DMS114 treated with DMSO at 0.1 percent for 48 hours (cell line): ENCODE results near the gene NPAS2.

Experiments
- DNase-seq: peaks from one replicate; lab custom pipeline; 2025; ENCODE audit not compliant: unreplicated experiment; lab: John Stamatoyannopoulos, UW

The NPAS2 gene

DNA sequence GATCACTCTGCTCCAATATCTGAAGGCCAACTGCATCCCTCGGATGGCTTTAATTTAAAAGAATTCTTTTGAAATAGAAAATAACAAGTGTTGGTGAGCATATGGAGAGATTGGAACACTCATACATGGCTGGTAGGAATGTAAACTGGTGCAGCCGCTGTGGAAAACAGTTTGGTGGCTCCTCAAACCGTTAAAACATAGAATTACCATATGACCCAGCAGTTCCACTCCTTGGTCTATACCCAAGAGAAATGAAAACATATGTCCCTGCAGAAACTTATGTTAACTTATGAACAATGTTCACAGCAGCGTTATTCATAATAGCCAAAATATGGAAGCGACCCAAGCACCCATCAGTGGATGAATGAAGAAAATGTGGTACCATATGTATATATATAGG lies 60.1 kb downstream of the NPAS2 start:
- DNase-seq = no peak

DNA sequence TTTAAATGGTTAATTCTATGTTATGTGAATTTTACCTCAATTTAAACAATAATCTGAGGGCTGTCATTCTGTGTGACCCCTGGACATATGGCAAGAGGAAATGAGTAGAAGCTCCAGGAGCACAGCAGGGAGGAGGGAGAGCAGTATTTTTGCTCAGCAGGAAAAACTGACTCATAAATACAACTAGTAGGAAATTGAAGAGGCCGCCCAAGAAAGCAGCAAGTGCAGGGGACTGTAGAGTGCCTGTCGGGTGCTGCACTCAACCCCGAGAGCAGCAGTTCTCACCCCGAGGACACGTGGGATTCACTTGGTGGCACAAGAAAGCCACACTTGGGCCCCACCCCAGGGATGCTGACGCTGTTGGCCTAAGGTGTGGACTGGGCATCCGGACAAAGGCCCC lies 60.8 kb downstream of the NPAS2 start:
- DNase-seq = no peak

DNA sequence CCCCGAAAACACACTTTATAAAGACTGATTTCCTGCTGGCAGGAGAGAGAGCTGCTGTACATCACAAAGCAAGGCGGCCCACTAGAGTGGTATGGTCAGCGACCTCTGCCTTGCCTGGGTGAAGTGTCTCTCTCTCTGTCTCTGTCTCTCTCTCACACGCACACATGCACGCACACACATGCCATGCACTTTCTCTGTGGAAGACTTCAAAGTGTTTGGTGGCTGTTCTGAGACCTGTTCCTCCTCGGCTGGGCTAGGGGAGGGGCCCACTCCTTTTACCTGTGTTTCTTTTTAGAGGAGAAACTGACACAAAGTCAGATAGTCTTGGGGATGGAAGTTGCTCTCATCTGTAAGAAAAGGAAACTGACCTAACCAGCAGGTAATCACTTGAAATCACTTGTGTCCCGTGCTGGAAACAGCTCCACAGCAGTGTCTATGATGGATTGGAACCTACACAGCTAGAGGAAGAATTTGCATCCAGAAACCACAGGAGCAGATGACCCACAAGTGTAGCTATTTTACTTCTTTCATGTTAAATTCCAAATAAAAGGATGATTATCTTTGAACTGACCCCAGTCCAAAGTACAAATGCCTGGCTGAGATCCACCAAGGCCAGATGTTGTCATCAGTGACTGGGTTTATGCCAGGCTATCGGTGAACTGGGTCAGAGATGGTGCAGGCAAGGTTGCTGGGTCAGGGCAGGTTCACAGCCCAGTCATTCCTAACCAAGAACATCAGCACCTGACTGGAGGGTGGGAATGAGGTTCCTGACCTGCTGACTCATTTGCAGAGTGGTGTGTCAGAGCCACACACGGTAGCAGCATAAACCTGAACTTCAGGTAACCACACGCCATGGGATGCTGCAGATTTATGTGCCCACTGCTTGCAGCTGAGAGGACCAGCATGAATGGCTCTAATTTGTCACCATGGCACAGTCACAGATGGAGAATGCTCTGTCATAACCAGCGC lies 63.0 kb downstream of the NPAS2 start:
- no peak for DNase-seq

DNA sequence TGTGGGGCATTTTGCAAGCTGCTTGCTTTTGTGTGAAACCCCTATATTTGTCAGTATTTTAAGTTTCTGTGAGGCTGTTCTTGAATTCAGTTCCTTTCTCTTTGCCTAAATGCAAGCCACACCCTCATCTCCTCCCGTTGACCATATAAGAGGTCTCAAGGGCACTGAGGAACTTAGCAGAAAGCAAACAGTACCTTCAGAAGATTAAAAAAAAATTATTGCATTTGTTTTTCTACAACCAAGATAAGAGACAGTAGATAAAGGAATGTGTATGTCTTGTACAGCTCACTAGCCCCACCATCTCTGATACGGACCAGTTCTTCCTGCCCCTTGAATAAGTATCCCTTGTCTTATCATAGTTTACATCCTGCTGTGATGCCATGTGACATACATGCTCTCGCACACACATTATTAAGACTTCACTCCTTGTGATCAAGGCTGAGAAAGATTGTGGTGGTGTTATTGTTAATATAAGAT lies 64.2 kb downstream of the NPAS2 start:
- no peak for DNase-seq

- DNase-seq = no peak
Measured at GRCh38 chr2:100886085-100886484, 66.1 kb downstream of the NPAS2 start.

- DNase-seq = no peak
Measured at GRCh38 chr2:100887039-100887578, 67.2 kb downstream of the NPAS2 start.

- DNase-seq = no peak
Measured at GRCh38 chr2:100887713-100888495, 68.0 kb downstream of the NPAS2 start.

DNA sequence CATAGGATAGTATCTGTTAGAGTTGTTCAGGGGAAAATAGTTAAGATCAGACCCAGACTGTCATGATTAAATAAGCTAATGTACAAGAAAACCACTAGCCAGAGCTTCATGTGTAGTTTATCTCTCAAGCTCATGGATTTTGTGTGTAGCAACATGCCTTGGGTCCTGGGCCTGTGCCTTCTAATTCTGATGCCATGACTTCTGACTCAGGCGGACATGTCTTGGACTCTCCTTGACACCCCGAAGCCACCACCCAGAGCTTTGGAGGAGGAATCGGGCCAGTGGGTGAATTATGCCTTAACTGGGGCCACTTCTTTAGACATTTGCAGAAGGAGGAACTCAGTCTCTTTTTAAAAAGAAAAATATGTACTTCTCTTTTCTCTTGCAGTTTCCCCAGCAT lies 68.7 kb downstream of the NPAS2 start:
- DNase-seq = no peak

- DNase-seq = no peak
Measured at GRCh38 chr2:100889286-100889685, 69.3 kb downstream of the NPAS2 start.

DNA sequence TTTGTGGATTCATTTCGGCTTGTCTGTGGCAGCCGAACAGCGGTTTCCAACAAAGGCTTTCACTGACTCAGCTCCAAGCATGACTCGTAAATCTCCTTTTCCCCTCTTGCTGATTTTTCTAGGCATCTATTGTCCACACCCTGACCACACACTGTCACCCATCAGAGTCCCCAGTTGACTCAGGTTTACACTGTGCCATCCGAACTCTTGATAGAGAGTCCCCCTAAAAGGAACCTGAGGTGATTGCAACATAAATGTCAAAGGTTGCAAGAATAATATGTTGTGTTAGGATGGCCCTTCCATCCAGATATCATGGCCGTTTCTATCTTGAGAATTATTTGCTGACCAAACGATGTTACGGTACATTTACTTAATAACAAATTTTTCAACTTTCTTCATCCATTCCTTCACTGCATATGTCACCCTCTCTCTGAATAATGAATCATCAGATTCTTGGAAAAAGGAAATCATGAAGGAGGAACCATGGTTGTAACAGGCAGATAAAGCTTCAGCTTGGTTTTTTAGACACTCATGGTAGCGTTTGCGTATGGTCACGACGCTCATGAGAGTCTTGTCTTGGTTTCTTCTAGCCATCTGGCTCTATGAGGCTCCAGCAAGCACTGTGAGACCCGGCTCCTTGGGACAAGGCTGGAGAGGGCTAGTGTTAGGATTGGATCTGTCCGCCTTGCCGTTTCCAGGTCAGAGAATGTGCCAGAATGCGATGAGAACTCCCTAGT lies 72.1 kb downstream of the NPAS2 start:
- no peak for DNase-seq

DNA sequence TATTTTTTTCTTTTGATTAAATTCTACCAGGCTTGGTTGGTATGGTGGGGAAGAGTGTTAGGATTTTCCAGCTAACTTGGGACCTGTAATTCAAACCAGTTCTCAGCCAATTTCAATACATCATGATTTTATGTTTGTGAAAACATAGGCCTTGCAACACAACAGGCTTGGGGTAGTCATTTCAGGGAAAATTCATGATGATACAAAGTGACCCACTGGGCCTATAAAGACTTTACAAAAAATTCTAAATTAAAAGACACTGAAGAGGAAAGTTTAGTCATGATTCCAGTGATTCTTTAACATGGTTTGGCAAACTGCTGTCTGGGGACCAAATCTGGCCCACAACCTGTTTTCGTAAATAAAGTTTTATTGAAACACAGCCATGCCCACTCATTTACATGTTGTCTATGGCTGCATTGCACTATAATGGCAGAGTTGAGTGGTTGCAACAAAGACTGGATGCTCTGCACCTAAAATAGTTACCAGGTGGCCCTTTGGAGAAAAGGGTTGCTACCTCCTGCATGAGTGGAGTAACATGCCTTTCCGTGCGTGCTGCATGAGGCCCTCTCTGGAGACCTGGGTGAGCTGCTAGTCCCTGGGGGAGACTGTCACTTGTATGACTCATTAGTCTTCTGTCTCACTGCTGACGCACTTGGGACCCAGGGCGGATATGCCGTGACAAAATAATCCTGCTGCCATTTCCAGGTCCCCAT lies 73.6 kb downstream of the NPAS2 start:
- DNase-seq = no peak

- no peak for DNase-seq
Measured at GRCh38 chr2:100894105-100894795, 74.3 kb downstream of the NPAS2 start.

GRCh38 chr2:100894796-100895156 lies 74.8 kb downstream of the NPAS2 start:
- no peak for DNase-seq

- DNase-seq = no peak
Measured at GRCh38 chr2:100895402-100895801, 75.5 kb downstream of the NPAS2 start.

DNA sequence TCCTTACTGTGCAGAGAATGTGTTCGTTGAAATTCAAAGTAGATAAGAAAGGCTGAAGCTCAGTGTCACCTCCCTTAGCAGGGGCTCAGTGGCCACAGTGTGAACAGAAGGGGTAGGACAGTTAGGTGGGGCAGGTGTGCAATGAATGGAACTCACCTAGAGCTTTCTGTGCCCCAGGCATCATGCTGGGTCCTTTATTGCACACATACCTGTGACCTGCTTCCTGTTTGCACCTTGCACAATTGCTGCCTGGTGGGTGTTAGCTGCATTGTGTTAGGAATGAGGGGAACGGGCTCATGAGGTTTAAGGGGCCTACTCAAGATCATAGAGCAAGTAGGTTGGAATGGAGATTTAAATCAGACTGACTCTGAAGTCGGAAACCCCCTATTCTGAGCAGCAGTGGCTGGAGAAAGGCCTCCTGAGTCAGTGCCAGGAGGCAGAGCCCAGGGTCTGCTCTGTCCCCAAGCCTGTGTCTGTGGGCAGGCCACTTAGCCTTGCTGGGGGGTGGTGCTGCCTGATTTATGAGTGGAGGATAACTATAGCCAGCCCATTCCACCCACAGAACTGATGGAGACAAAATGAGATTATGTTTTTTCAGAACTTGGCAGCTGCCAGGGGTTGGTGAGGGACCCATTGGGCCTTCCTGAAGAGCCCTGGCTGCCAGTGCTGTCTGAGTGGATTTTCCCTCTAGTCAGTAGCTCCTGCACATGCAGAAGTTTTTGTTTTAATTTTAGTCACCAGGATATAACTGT lies 76.2 kb downstream of the NPAS2 start:
- no peak for DNase-seq

GRCh38 chr2:100898035-100898665 lies 78.2 kb downstream of the NPAS2 start:
- no peak for DNase-seq

GRCh38 chr2:100900156-100900795 lies 80.3 kb downstream of the NPAS2 start:
- no peak for DNase-seq

- DNase-seq = no peak
Measured at GRCh38 chr2:100902817-100903405, 83.0 kb downstream of the NPAS2 start.
